Gastroesophageal sphincter (tissue), 3 donors: ENCODE results near the gene MRPS14.

Experiments used
- CTCF ChIP-seq, 4 experiments: fragments of 200-600 bp in 2 of 4; fragments of 450-650 bp in 2 of 4; sonication (generic) in 1 of 4; IDR thresholded peaks; one replicate each; pipeline ENCODE4 v1.5.1; 2017 to 2019; ENCODE audit warnings: antibody characterized with exemption in 4 of 4, mild to moderate bottlenecking in 2 of 4, moderate library complexity in 2 of 4
- EP300 ChIP-seq: sonication (generic); formaldehyde crosslinking; IDR thresholded peaks from one replicate; pipeline ENCODE4 v1.6.1; 2017; ENCODE audit warnings: antibody characterized with exemption, mild to moderate bottlenecking
- POLR2A ChIP-seq, 2 donors: fragments of 450-650 bp; IDR thresholded peaks; one replicate each; pipeline ENCODE4 v1.6.1; 2017; ENCODE audit warnings: antibody characterized with exemption in 2 of 2, mild to moderate bottlenecking in 2 of 2, moderate library complexity in 1 of 2
- POLR2AphosphoS5 ChIP-seq: sonication (generic); formaldehyde crosslinking; IDR thresholded peaks from one replicate; pipeline ENCODE4 v1.6.1; 2017; ENCODE audit warnings: antibody characterized with exemption

DNA sequence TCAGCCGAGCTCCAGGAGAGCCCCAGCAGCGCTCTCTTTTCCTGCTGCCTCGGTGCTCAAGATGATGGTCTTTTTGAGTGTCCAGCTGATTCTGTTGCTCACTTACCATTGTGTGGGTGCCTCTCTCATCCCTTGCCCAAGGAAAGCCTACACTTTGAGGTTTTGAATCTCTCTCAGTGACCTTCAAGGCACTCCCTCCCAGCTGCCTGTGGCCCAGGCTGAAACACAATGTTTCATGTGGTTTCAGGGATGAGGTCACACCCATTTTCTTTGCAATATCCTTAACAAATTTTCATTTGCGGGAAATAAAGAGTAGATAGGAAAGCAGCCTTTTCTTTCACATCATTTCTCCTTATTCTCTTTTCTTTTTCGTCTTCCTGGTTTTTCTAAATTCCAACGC lies 12.6 kb upstream of the MRPS14 start:
- TF ChIP-seq POLR2A (IDR thresholded peaks at IDR 0.05) = no peak
- TF ChIP-seq EP300 = no peak
- TF ChIP-seq CTCF (IDR thresholded peaks at IDR 0.05) = no peak
- no peak for TF ChIP-seq POLR2AphosphoS5
